ENCODE measurements around the gene SAMD1.
"Not testable (repeated sequence)": the region's sequence is repeated elsewhere in the genome, so short reads cannot be mapped to it uniquely, and the experiment has no call there.

The SAMD1 gene

DNA sequence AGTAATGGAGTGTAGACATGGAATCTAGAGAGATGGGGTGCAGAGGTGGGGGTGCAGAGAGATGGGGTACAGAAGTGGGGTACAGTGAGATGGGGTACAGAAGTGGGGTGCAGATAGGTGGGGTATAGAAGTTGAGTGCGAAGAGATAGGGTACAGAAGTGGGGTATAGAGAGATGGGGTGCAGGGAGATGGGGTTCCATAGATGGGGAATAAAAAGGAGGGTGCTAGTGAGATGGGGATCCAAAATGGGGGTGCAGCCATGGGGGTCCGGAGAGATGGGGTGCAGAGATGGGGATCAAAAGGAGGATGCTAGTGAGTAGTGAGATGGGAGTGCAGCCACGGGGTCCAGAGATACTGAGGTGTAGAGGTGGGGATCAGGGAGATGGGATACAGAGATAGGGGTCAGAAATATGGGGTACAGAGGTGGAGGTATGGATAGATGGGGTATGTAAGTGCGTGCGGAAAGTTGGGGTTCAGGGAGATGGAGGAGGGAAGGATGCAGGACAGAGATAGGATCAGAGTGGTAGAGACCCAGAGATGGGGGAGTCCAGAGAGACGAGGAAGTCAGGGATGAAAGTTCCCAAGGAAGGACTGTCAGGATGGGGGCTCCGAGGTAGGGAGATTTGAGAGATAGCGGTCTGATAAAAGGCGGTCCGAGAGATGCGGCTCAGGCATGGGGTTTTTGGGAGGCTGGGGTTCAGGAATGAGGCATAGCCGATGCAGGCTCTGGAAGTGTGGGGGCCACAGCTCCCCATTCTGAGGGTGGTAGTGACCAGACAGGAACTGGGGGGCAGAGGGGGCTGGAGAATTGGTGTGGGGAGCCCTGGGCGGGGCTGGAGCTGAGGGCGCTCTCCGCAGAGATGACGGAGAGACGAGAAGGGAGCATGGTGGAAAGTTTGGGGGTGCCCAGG is 32.1 kb downstream of the SAMD1 start:
- no peak for DNase-seq

DNA sequence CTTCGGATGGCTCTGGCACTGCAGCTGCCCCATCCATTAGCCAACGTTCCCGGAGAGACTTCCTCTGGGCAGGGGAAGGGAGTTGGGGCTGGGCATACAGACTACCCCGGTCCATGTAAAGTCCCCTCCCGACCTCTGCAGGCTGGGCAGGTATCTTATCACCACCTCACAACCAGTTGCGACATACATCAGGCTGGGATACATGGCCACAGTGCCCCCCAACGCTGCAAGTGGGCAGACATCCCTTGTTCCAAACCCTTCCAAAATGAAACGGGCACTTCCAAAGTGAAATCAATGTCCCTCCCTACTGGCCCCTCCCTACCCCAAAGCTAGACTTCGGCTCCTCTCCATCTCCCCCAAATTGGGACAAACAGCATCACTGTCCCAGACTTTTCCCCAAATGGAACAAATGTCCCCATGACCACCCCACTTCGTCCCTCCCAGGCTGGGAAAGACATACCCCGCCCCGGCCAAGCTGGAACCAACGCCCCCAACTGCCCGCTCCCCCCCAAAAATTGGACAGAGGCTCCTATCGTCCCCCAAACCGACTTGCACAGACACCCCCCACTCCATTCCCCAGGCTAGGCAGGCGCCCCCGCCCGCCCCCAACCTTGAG is 33.7 kb downstream of the SAMD1 start:
- DNase-seq, result no peak

DNA sequence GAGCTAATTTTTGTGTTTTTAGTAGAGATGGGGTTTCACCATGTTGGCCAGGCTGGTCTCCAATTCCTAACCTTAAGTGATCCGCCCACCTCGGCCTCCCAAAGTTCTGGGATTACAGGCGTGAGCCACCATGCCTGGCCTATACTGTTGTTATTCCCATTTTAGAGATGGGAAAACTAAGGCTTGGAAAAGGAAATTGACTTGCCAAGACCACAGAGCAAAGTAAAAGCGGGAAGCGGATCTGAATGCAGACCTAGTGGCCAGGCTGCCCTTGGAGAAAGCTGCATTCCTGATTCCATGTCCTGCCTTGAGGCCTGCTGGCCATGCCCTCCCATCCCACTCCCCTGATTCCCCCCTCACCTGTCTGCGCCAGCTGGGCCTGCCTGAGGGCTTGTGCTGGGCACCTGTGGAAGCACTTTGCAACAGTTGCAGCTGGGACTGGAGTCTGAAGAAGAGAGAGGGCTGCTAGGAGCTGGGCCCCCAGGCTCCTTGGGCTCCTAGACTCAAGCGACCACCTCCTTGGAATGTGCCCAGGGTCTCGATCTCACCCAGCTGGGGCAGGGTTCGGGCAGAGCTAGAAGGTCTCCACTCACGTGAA is 34.4 kb downstream of the SAMD1 start:
- no peak for DNase-seq

DNA sequence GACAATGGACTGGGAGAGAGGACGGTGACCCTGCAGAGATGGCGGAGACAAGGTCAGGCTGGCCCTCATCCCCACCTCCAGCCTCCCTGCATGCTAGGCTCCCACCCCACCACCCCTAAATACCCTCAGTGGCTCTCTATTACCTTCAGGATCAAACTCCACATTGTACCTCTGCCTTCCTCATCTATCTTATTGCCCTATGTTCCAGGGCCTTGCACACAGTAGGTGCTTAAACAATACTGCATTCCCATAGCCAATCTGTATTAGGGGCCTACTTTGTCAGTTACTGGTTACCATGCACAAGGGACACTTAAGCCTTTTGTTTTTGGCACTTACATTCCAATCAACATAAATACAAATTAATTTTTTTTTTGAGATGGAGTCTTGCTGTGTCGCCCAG is 35.2 kb downstream of the SAMD1 start:
- no peak for DNase-seq

DNA sequence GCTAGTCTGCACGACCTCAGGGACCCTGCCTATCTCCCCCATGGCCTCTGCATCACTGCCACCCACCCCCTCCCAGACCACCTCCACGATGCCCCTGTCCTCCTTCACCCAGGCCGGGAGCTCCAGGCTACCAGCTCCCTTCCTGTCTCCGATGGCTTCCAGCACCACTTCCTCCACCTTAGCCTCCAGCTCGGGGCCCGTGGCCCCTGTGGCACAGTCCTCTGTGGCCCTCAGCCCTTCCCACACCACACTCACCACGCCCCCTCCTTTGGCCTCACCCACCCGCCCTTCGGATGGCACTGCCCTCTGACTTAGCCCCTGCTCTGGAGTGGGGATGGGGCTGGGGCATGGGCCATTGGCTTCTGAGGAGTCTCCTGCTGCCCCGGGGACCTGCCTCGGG is 35.8 kb downstream of the SAMD1 start:
- no peak for DNase-seq

DNA sequence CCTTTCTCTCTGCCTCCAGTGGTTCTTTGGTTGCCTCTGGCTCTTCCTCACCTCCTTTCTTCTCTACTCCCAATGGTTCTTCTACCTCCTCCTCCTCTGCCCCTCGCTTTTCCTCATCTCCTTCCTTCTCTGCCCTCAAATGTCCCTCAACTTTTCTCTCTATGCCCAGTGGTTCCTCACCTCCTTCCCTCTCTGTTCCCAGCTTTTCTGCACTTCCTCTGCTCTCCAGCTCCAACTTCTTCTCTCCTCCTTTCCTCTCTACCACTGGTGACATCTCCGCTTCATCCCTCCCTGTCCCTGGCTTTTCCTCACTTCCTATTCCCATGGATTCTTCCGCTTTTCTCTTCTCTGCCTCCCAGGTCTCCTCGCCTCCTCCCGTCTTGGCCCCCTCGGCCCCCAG is 36.5 kb downstream of the SAMD1 start:
- no peak for DNase-seq

DNA sequence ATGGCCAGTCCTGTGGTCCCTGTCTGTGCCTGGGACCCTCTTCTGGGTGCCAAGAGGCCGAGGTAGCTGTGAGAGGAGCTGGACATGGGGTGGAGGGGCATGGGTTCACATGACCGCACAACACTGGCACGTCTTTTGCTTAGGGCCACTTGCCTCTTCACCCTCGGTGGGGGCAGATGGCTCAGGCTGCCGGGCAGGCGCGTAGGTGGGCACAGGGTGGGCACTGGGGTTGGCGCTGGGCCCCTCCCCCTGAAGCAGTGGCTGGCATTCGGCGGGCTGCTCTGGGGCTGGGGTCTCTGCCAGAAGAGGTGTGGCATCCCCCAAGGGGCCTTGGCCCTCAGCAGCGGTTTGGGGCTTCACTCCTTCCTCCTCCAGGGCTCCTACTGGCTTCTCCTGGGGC is 37.1 kb downstream of the SAMD1 start:
- no peak for DNase-seq

DNA sequence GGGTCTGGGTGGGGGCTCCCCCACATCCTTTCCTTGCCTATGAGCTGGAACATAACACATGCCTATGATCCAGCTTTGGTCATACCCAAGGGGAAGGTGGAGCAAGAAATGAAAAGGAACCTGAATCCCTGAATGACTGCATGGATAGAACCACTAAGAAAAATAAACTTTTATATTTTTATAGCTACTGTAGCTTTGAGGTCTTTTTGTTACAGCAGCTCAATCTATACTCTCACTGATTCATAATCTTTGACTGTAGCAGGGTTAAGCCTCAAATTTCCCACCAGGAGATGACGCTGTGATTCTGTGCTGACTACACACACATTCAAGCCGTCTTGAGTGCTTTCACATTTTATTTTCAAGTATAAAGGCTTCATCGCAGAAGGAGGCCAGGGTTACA is 37.5 kb downstream of the SAMD1 start:
- no peak for DNase-seq

DNA sequence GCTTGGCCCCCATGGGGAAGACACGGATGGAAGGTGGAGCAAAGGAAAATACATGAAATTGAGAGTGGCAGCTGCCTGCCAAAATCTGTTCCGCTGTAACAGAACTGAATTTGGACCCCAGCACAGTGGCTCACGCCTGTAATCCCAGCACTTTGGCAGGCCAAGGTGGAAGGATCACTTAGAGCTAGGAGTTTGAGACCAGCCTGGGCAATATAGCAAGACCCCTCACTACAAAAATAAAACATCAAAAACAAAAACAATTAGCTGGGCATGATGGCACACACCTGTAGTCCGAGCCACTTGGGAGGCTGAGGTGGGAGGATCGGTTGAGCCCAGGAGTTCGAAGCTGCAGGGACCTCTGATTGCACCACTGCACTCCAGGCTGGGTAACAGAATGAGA is 38.1 kb downstream of the SAMD1 start:
- no peak for DNase-seq

DNA sequence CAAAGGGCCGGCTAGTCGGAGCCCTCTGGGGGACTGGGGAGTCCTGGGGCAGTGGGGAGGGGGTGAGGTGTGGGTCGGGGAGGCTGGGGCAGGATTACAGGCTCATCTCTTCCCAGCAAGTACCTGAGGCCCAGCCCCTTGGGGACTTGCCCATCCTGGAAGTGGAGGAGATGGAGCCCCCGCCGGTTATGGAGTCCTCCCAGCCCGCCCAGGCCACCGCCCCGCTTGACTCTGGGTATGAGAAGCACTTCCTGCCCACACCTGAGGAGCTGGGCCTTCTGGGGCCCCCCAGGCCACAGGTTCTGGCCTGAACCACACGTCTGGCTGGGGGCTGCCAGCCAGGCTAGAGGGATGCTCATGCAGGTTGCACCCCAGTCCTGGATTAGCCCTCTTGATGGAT is 38.6 kb downstream of the SAMD1 start:
- no peak for DNase-seq

DNA sequence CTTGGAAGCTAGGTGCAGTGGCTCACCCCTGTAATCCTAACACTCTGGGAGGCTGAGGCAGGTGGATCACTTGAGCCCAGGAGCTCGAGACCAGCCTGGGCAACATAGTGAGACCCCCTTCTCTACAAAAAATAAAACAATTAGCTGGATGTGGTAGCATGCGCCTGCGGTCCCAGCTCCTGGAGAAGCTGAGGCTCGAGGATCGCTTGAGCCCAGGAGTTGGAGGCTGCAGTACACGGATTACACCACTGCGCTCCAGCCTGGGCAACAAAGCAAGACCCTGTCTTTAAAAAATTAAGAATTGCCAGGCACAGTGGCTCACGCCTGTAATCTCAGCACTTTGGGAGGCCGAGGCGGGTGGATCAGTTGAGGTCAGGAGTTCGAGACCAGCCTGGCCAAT is 39.6 kb downstream of the SAMD1 start:
- DNase-seq, result not testable (repeated sequence)

DNA sequence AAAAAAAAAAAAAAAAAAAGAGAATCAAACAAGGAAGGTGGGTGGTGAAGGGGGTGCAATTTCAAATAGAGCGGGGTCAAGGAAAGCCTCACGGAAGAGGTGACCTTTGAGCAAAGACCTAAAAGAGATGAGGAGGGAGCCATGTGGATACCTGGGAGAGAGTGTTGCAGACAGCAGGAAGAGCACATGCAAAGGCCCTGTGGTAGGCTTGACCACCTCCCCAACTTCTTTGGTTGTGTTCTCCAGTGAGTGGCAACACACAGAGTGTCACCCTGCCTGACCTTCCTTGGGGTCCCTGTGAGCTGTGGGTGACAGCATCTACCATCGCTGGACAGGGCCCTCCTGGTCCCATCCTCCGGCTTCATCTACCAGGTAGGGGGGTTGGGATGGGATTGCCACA is 40.0 kb downstream of the SAMD1 start:
- DNase-seq, result no peak

DNA sequence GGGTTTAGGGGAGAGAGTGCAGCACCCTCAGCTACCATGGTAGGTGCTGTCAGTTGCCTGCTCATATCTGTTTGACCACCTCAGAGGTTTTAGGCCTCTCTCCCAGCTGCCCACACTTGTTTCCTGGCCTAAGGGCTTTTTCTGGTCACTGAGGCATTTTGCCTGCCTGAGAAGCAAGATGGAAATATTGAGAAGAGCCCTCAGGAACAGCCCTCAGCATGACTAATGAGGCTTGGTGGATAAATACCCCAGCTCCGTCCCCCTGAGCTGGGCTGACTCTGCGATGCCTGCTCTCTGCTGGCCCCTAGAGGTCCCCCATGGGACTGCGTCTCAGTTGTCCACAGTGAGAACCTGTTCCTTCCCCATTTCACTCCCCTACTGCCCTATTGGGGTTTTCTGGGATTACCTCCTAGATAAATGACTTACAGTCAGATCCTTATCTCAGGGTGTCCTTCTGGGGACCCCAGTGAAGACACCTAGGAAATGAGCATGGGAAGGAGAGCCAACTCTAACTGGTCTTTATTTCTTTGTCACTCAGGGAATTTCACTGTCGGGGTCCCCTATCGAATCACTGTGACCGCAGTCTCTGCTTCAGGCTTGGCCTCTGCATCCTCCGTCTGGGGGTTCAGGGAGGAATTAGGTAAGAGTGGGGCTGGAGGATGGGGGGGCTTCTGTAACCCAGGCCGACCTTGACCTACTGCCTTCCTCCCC is 42.0 kb downstream of the SAMD1 start:
- no peak for DNase-seq

DNA sequence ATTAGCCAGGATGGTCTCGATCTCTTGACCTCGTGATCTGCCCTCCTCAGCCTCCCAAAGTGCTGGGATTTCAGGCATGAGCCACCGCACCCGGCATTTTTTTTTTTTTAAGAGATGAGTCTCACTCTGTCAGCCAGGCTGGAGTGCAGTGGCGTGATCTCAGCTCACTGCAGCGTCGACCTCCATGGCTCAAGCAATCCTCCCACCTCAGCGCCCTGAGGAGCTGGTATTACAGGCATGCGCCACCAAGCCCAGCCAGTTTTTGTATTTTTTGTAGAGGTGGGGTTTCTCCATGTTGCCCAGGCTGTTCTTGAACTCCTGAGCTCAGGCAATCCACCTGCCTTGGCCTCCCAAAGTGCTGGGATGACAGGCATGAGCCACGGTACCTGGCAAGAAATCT is 42.7 kb downstream of the SAMD1 start:
- DNase-seq, result not testable (repeated sequence)

DNA sequence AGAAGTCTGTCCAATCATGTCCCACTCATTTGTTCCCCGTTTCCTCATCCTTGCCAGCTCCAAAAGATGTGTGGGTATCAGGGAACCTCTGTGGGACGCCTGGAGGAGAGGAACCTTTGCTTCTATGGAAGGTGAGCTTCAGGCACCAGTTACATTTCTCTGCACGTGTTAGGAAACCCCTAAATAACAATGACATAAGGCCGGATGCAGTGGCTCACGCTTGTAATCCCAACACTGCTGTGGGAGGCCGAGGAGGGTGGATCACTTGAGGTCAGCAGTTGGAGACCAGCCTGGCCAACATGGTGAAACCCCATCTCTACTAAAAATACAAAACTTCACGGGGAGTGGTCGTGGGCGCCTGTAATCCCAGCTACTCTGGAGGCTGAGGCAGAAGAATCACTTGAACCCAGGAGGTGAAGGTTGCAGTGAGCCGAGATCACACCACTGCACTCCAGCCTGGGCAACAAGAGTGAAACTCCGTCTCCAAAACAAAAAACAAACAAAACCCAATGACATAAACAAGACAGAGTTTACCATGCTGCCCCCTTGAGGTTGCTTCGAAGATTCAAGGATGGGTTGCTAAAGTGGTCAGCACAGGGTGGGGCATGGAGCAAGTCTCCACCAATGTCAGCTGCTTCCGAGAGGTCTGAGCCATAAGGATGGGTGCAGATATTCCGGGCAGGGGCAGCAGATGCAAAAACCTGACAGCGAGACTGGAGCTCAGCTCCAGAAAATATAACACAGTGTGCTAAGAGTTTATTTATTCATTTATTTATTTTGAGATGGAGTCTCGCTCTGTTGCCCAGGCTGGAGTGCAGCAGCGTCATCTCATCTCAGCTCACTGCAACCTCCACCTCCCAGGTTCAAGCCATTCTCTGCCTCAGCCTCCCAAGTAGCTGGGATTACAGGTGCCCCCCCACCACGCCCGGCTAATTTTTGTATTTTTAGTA is 47.6 kb downstream of the SAMD1 start:
- DNase-seq, result not testable (repeated sequence)

DNA sequence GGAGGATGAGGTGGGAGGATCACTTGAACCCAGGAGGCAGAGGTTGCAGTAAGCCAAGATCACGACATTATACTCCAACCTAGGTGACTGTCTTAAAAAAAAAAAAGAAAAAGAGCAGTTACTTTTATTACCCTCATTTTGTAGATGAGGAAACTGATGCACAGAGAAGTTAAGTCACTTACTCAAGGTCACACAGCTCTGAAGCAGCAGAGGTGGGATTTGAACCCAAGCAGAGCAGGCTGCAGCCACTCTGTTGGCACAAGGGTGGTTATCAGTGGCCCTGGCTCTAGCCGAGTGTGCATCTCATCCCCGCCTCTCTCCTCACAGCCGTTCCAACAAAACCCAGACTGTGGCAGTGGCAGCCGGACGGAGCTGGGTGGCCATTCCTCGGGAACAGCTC is 51.4 kb downstream of the SAMD1 start:
- no peak for DNase-seq

All from activated gamma-delta T cell (primary cell).